Duodenal mucosa (tissue), 2 donors: ENCODE measurements around the gene RIBC1.

Experiments used
- H3K27ac ChIP-seq: one replicate; pipeline ENCODE4 v1.7.0; 2013; ENCODE audit warnings: low read depth, low read length
- H3K27me3 ChIP-seq, 2 donors: one replicate each; pipeline ENCODE4 v1.7.0; 2013; ENCODE audit warnings: low read length in 2 of 2, control low read depth in 1 of 2; ENCODE audit not compliant: insufficient read depth in 2 of 2, control insufficient read depth in 1 of 2
- H3K36me3 ChIP-seq, 2 donors: one replicate each; pipeline ENCODE4 v1.7.0; 2013; ENCODE audit warnings: low read length in 2 of 2, control low read depth in 1 of 2; ENCODE audit not compliant: insufficient read depth in 2 of 2, control insufficient read depth in 1 of 2
- H3K4me1 ChIP-seq, 2 donors: one replicate each; pipeline ENCODE4 v1.7.0; 2013; ENCODE audit warnings: low read length in 2 of 2, control low read depth in 1 of 2; ENCODE audit not compliant: insufficient read depth in 2 of 2, control insufficient read depth in 1 of 2
- H3K4me3 ChIP-seq, 2 donors: one replicate each; pipeline ENCODE4 v1.7.0; 2013; ENCODE audit warnings: low read length in 2 of 2, low read depth in 1 of 2
- H3K9ac ChIP-seq, 2 donors: one replicate each; pipeline ENCODE4 v1.7.0; 2013; ENCODE audit warnings: low read length in 2 of 2, low read depth in 1 of 2
- H3K9me3 ChIP-seq, 2 donors: one replicate each; pipeline ENCODE4 v1.7.0; 2013; ENCODE audit warnings: low read length in 2 of 2, control low read depth in 1 of 2; ENCODE audit not compliant: control insufficient read depth in 1 of 2

RIBC1 gene

DNA sequence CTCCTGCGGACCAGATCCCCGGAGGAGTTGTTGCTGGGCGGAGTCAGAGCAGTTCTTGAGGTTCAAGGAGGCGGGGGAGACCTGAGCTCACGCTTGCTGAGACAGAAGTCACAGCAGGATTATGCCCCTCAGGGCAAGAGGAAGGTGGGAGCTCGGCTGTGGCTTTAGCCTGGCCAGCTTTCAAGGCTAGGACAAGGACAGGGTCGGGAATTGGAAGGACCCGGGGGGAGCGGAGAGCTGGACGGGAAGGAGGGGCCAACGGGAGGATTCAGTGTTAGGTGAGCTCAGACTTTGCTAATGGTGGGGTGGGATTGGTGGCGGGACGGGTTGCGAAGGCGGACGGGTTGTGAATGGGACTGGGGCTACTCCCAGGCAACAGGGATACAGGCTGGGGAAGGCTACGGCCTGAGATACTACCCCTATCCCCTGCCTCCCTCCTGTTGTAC lies at the start of gene RIBC1:
Gene RIBC1 (plus strand): TSS at position 13 of the 446 bp plus-strand sequence. CDS start 3,404 bp downstream, outside the sequence.
- H3K9me3 ChIP-seq, result no peaks in the 10 kb centered on the region
- peak within 1 kb of the TSS; percentile 92 for H3K27ac ChIP-seq
- no peaks in the 10 kb centered on the region for H3K36me3 ChIP-seq
- H3K4me3 ChIP-seq, result peak within 1 kb of the TSS; percentile 82 to 90
- H3K27me3 ChIP-seq, result no peaks in the 10 kb centered on the region
- peaks cover 10 to 19% of the 10 kb centered on the region in 2 donors for H3K4me1 ChIP-seq
- peak within 1 kb of the TSS; percentile 77 to 91 for H3K9ac ChIP-seq

DNA sequence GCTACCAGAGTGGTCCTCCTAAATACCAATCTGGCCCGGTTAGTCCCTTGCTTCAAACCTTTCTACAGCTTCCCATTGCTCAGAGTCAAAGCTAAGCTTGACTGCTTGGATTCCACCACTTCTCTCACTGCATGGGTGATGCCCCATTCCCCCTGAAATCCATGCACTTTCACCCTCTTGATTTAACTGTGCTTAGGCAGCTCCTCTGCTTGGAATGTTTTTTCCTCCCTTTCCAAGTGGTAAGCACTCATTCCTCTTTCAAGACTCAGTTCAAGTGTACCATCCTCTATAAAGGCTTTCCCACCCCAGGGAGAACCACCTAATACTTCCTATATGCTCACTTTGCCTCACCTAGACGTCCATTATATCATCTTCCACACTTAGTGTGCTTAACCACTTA lies 49.4 kb upstream of the RIBC1 start:
- no peaks in the 10 kb centered on the region for H3K27me3 ChIP-seq
- peaks cover 0 to 5% of the 10 kb centered on the region in 2 donors for H3K36me3 ChIP-seq
- no peak overlapping the region for H3K4me3 ChIP-seq
- H3K27ac ChIP-seq, result no peak overlapping the region
- H3K9ac ChIP-seq, result no peak overlapping the region
- H3K4me1 ChIP-seq, result no peaks in the 10 kb centered on the region
- H3K9me3 ChIP-seq, result no peaks in the 10 kb centered on the region

DNA sequence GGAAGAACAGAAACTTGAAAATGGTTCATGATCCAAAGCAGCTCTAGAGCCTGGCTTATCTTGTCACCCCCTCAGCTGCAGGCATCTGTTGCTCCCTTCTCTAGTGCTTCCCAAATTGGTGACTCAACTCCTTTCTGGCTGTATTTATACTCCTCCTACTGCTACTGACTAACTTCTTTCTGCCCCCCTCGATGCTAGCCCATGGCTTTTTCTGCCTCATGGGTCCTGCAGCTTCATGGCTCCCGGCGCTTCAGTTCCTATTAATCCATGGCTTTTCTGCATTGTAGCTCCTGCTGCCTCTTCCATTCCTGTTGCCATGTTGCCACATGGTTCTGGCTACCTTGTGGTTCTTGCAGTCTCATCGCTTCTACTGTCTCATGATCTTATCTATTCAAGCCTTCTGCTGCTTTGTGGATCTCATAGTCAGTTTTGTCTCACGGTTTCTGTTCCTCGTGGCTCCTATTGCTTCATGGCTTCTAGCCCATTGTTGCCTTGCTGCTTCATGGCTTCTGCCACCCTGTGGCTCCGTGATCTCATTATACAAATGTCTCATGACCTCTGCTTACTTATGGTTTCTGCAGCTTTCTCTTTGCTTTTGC lies 48.4 kb upstream of the RIBC1 start:
- Histone ChIP-seq H3K27ac (no peak overlapping the region), H3K4me1 (no peaks in the 10 kb centered on the region), H3K9me3 (no peaks in the 10 kb centered on the region), H3K4me3 (no peak overlapping the region), H3K36me3 (peaks cover 2 to 15% of the 10 kb centered on the region in 2 donors), H3K27me3 (no peaks in the 10 kb centered on the region), H3K9ac (no peak overlapping the region)

DNA sequence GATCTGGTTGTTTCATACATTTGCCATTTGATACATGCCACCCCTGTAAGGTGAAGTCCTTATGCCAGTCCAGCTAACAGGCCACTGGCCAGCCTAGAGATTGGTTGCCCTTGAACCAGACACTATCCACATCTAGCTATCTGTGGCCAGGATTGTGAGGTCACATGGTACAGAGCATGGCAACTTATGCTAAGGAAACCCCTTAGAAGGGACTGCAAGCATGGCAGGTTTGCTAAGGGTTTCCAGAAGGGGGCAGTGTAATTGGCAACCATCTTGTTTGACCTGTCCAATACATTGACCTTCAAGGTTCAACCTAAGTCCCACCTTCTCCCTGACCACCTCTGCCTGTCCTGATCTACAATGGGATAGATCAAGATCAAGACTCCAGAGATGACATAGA lies 47.8 kb upstream of the RIBC1 start:
- H3K9ac ChIP-seq, result no peak overlapping the region
- H3K36me3 ChIP-seq, result peaks cover 5 to 21% of the 10 kb centered on the region in 2 donors
- no peak overlapping the region for H3K27ac ChIP-seq
- no peaks in the 10 kb centered on the region for H3K4me1 ChIP-seq
- H3K27me3 ChIP-seq, result no peaks in the 10 kb centered on the region
- no peaks in the 10 kb centered on the region for H3K9me3 ChIP-seq
- no peak overlapping the region for H3K4me3 ChIP-seq

DNA sequence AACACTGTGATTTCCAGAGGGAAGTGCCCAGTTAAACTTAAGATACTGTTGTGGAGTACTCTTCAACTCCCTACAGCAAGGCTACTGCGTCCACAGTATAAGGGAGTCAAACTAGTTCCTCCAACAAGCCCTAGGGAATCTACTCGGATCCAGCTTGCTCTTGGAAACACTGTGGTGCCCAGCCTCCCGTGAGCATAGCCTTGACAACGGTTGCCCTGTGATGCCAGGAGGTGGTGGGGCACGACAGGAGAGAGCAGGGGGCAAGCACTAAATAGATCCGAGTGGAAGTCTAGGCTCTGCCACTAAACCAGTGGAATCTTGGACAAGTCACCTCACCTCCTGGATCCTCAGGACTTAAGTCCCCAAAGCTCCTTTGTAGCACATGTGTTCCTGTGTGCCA lies 45.8 kb upstream of the RIBC1 start:
- H3K27ac ChIP-seq, result no peak overlapping the region
- H3K9me3 ChIP-seq, result no peaks in the 10 kb centered on the region
- H3K36me3 ChIP-seq, result peaks cover 15 to 39% of the 10 kb centered on the region in 2 donors
- no peak overlapping the region for H3K9ac ChIP-seq
- no peaks in the 10 kb centered on the region for H3K4me1 ChIP-seq
- H3K27me3 ChIP-seq, result no peaks in the 10 kb centered on the region
- no peak overlapping the region for H3K4me3 ChIP-seq

DNA sequence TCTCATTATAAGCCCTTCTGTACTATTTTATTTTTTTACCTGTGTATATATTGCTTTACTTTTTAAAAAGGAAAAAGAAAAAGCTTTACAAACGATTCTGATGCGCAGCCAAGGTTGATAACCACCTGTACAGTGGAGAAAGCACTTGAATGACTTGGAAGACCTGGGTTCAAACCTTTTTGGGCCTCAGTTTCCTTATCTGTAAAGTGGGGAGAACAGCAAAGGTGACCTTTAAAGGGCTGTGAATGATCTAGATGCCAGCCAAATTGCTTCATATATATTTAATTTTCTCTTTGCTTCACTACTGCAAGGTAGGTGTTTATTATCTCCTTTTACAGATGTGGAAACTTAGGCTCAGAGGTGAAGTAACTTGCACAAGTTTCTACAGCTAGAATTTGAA lies 45.2 kb upstream of the RIBC1 start:
- H3K4me1 ChIP-seq, result no peaks in the 10 kb centered on the region
- no peaks in the 10 kb centered on the region for H3K27me3 ChIP-seq
- no peak overlapping the region for H3K9ac ChIP-seq
- H3K27ac ChIP-seq, result no peak overlapping the region
- no peaks in the 10 kb centered on the region for H3K9me3 ChIP-seq
- peaks cover 18 to 45% of the 10 kb centered on the region in 2 donors for H3K36me3 ChIP-seq
- no peak overlapping the region for H3K4me3 ChIP-seq

DNA sequence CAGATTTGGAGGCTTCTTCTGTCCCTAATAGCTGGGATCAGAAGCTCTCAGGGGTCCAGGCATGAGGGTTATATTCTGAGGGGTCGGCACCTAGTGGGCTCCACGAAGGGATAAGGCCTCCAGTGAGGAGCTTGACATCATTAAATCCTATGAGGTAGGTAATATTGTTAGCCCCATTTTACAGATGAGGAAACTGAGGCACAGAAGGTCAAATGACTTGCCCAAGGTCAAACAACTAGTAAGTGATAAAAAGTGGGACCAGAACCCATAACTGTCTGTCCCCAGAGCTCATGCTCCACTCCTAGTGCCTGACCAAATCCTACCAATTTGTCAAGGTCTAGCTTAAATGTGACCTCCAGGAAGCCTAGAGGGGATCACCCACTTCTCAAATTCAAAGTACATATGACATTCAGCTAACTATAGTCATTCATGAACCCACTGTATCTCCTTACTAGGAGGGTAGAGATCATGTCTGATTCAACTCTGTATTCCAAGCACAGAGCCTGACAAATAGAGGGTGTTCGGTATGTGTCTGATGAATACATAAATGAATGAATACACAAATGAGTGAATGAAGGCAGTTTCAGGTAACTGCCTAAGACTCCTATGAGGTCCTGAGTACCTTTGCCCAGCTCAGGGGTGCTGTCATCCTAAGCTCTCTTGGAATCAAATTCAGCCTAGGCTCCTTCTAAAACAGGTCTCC lies 43.5 kb upstream of the RIBC1 start:
- H3K27me3 ChIP-seq, result no peaks in the 10 kb centered on the region
- no peaks in the 10 kb centered on the region for H3K4me1 ChIP-seq
- H3K9me3 ChIP-seq, result no peaks in the 10 kb centered on the region
- H3K36me3 ChIP-seq, result peaks cover 23 to 59% of the 10 kb centered on the region in 2 donors
- no peak overlapping the region for H3K4me3 ChIP-seq
- no peak overlapping the region for H3K27ac ChIP-seq
- H3K9ac ChIP-seq, result no peak overlapping the region

DNA sequence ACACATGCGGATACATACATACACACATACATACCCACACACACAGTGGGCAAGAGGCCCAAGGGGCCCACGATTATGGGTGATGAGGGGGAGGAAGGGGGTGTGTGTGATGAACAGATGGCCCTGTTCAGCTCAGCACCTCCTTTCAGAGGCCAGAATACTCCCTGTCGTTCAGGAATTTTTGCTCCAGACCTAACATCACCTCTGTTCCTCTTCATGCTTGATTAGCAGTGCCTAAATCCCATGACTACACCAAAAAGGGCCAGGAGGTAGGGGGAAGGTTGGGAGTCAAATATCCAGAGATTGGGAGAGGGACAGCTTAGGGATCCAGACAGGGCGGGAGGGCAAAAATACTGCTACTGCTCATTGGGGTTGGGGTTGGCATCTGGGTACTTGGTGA lies 42.9 kb upstream of the RIBC1 start:
- H3K27ac ChIP-seq, result no peak overlapping the region
- no peaks in the 10 kb centered on the region for H3K4me1 ChIP-seq
- H3K4me3 ChIP-seq, result no peak overlapping the region
- no peak overlapping the region for H3K9ac ChIP-seq
- H3K36me3 ChIP-seq, result peaks cover 23 to 59% of the 10 kb centered on the region in 2 donors
- H3K9me3 ChIP-seq, result no peaks in the 10 kb centered on the region
- no peaks in the 10 kb centered on the region for H3K27me3 ChIP-seq

DNA sequence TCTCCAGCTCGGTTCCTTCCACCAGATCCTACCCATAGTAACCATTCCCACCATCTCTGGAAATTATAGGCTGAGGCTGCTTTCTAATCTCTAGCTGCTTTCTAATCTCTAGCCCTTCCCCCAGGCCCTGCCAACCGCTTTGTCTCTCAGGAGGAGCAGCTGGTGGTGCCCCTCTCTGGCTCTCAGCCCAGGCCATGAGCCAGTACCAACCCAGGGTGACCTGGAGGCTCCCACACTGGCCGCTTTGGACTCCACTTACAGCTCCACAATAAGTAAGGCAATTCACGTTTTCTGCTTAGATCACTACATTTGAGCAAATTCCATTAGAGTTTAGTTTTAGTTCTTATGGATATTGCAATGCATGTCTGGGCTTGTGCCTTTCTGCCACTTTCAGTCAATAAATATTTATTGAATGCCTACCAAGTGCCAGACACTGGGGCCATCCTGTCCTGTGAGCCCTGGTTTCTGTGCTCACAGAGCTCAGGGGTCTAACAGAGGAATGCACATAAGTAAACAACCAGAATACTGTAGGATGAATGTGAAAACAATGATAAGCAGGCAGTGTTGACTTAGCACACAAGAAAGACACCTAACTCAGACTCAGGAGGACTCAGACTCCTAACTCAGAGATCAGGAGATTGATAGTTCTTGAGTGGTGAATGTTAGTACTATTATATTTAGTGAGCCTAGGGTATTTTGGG lies 39.1 kb upstream of the RIBC1 start:
- Histone ChIP-seq H3K9me3 (no peaks in the 10 kb centered on the region), H3K4me1 (no peaks in the 10 kb centered on the region), H3K27ac (no peak overlapping the region), H3K9ac (no peak overlapping the region), H3K4me3 (no peak overlapping the region), H3K36me3 (peaks cover 23 to 56% of the 10 kb centered on the region in 2 donors), H3K27me3 (no peaks in the 10 kb centered on the region)

DNA sequence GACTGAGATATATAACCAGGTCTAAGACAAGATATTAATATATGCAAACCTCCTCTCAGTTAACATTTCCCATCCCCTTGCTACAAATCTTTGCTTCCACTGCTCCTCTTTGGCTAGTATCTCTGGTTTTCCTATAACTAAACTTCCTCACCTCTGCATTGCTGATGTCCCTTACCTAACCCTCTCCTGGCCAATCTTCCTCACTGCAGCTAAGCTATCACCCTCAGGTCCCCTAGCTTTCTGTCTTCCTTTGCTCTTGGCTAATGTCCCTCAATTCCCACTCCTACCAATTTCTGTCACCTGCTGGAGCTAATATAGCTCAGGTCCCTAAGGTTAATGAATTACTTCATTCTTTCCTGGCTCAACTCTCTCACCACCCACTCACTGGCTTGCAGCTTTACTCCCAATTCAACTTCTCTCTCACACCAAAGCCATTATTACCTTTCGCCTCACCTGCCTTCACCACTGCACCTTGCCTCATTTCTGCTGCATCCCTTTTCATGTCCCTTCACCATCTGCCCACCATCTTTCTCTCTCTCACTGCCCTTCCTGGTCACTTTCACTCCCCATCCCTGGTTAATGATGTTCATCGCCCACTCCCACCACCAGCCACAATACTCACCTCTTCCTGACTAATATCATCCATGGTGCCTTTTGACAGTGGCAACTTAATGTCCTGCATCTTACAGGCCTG lies 26.9 kb upstream of the RIBC1 start:
- H3K4me3 ChIP-seq, result no peak overlapping the region
- H3K9ac ChIP-seq, result no peak overlapping the region
- H3K27me3 ChIP-seq, result no peaks in the 10 kb centered on the region
- no peaks in the 10 kb centered on the region for H3K4me1 ChIP-seq
- no peaks in the 10 kb centered on the region for H3K9me3 ChIP-seq
- no peak overlapping the region for H3K27ac ChIP-seq
- peaks cover 11 to 34% of the 10 kb centered on the region in 2 donors for H3K36me3 ChIP-seq
